Measurements from ENCODE around the gene GBF1.
"Not testable (repeated sequence)": the region's sequence is repeated elsewhere in the genome, so short reads cannot be mapped to it uniquely, and the experiment has no call there.

The GBF1 gene

GRCh38 chr10:102245082-102245931, at the start of gene GBF1:
Gene GBF1 (plus strand): TSS chr10:102245532. CDS start chr10:102258939, 13,407 bp downstream.
- DNase-seq, result peak; percentile 100

GRCh38 chr10:102196893-102197292, 48.4 kb upstream of the GBF1 start:
- no peak for DNase-seq

GRCh38 chr10:102198027-102198426, 47.3 kb upstream of the GBF1 start:
- DNase-seq, result no peak

- DNase-seq, result no peak
These were observed 44.3 kb upstream of the GBF1 start for GRCh38 chr10:102200751-102201640.

- no peak for DNase-seq
These were observed 42.9 kb upstream of the GBF1 start for GRCh38 chr10:102202386-102202785.

GRCh38 chr10:102208311-102209035, 36.9 kb upstream of the GBF1 start:
- DNase-seq, result no peak

- no peak for DNase-seq
These were observed 33.6 kb upstream of the GBF1 start for GRCh38 chr10:102211615-102212299.

- not testable (repeated sequence) for DNase-seq
These were observed 31.7 kb upstream of the GBF1 start for GRCh38 chr10:102213599-102213998.

- no peak for DNase-seq
These were observed 26.0 kb upstream of the GBF1 start for GRCh38 chr10:102219370-102219769.

- DNase-seq, result no peak
These were observed 24.7 kb upstream of the GBF1 start for GRCh38 chr10:102220612-102221011.

GRCh38 chr10:102222797-102223196, 22.5 kb upstream of the GBF1 start:
- no peak for DNase-seq

- DNase-seq, result peak; percentile 91
These were observed 19.4 kb upstream of the GBF1 start, which contains the start of gene ELOVL3 for GRCh38 chr10:102225646-102226541. Gene ELOVL3 (plus strand): TSS chr10:102226299. CDS start chr10:102226549, 250 bp downstream.

- no peak for DNase-seq
These were observed 18.8 kb upstream of the GBF1 start for GRCh38 chr10:102226542-102226870.

- peak; percentile 68 for DNase-seq
These were observed 18.3 kb upstream of the GBF1 start for GRCh38 chr10:102227050-102227449.

GRCh38 chr10:102229810-102230263, 15.5 kb upstream of the GBF1 start:
- DNase-seq, result peak; percentile 58

GRCh38 chr10:102230264-102230860, 15.0 kb upstream of the GBF1 start:
- DNase-seq, result peak; percentile 54

GRCh38 chr10:102230861-102231356, 14.4 kb upstream of the GBF1 start:
- DNase-seq, result no peak

GRCh38 chr10:102231357-102232318, 13.7 kb upstream of the GBF1 start:
- no peak for DNase-seq

GRCh38 chr10:102233997-102234396, 11.3 kb upstream of the GBF1 start:
- DNase-seq, result no peak

Measured in fibroblast of skin of right quadriceps (primary cell).